ENCODE measurements around the gene KLHL29.

DNA sequence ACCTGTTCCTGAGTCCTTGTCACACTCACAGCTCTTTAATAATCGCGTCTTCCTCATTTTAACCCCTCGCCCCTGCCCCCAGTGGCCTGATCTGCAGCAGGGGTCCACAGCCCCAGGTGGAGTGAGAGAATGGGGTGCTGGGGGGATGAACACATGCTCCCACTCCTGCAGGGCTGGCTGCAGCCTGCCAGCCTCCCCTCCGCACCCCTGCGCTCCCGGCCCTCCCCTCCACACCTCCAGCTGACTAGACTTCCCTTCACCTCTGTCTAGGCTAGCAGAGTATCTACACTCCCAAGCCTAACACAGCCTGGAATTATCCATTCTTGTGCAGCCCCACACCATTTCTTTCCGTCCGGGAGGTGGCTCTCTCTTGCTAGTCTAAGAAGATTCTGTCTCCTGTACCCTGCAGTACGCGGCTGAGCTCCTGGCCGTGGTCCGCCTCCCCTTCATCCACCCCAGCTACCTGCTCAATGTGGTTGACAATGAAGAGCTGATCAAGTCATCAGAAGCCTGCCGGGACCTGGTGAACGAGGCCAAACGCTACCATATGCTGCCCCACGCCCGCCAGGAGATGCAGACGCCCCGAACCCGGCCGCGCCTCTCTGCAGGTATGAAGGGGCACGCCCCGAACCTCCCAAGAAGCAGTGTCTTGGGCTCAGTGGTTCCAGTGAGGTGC lies 310.4 kb downstream of the KLHL29 start:
- TF ChIP-seq CTCF (IDR thresholded peaks at IDR 0.05) (no peak), POLR2A (IDR thresholded peaks at IDR 0.05) (no peak)
